ENCODE data around the gene CARD14. TPM values are rescaled to one million over a fixed set of nuclear protein-coding genes. Genes with fewer than 3 reads are reported as not detected.

The CARD14 gene
- total and polyA plus RNA-seq, 12 donors: 0.11 to 0.33 (median 0.14) TPM; not detected in 6

GRCh38 chr17:80213643-80213975, 43.8 kb downstream of the CARD14 start:
- Histone ChIP-seq H3K27ac (peak overlapping the region in 1 of 10 donors; percentile 40), H3K27me3 (no peaks in the 10 kb centered on the region), H3K4me1 (peaks cover 0 to 20% (median 0%) of the 10 kb centered on the region in 9 donors), H3K36me3 (peaks cover 0 to 97% (median 33%) of the 10 kb centered on the region in 9 donors), H3K4me3 (no peak overlapping the region), H3K9me3 (no peaks in the 10 kb centered on the region)
- TF ChIP-seq CTCF (IDR thresholded peaks at IDR 0.05): no peak
- no peak for ATAC-seq
- no peak for DNase-seq
- WGBS, 2 donors: 97 to 98% methylated on average over 17 of the region's 17 CpGs
- intact Hi-C loops (cut with DNase I): loop anchor here in 1 of 10 donors (10.0 kb wide), 1 partner anchor 51 kb away; the partner anchor contains the start of gene RNF213

- DNase-seq: no peak
- Histone ChIP-seq H3K9me3 (no peaks in the 10 kb centered on the region), H3K4me3 (no peak overlapping the region), H3K36me3 (peaks cover 0 to 91% (median 33%) of the 10 kb centered on the region in 9 donors), H3K27ac (no peak overlapping the region), H3K4me1 (peaks cover 0 to 26% (median 3%) of the 10 kb centered on the region in 9 donors), H3K27me3 (no peaks in the 10 kb centered on the region)
- no peak for ATAC-seq
- no peak for TF ChIP-seq CTCF (IDR thresholded peaks at IDR 0.05)
- intact Hi-C loops (cut with DNase I): loop anchor here in 1 of 10 donors (10.0 kb wide), 1 partner anchor 51 kb away; the partner anchor contains the start of gene RNF213
- 94% methylated on average over 48 of the region's 48 CpGs for WGBS, 2 donors
These were observed 44.4 kb downstream of the CARD14 start for GRCh38 chr17:80214012-80214877.

GRCh38 chr17:80214878-80215210, 45.0 kb downstream of the CARD14 start:
- Histone ChIP-seq H3K4me1 (peaks cover 0 to 32% (median 9%) of the 10 kb centered on the region in 9 donors), H3K4me3 (no peak overlapping the region), H3K9me3 (no peaks in the 10 kb centered on the region), H3K36me3 (peaks cover 0 to 85% (median 33%) of the 10 kb centered on the region in 9 donors), H3K27ac (no peak overlapping the region), H3K27me3 (no peaks in the 10 kb centered on the region)
- WGBS, 2 donors: 92 to 94% methylated on average over 17 of the region's 17 CpGs
- no peak for DNase-seq
- intact Hi-C loops (cut with DNase I): loop anchor here in 1 of 10 donors (5.0 to 10.0 kb wide), 2 partner anchors 50 to 68 kb away; partner anchors contain the start of genes EIF4A3 and RNF213
- no peak for ATAC-seq
- TF ChIP-seq CTCF (IDR thresholded peaks at IDR 0.05): no peak

- peaks cover 0 to 65% (median 20%) of the 10 kb centered on the region in 9 donors for H3K36me3 ChIP-seq
These were observed 46.9 kb downstream of the CARD14 start for GRCh38 chr17:80216473-80217456.

More at GRCh38 chr17:80216473-80217456, 46.9 kb downstream of the CARD14 start:
- TF ChIP-seq CTCF (IDR thresholded peaks at IDR 0.05): no peak
- no peaks in the 10 kb centered on the region for H3K9me3 ChIP-seq
- ATAC-seq (no peak), DNase-seq (no peak)
- peaks cover 6 to 42% (median 19%) of the 10 kb centered on the region in 9 donors for H3K4me1 ChIP-seq
- peaks cover 0 to 9% (median 0%) of the 10 kb centered on the region in 7 donors for H3K27me3 ChIP-seq
- no peak overlapping the region for H3K27ac ChIP-seq
- WGBS, 2 donors: 97 to 98% methylated on average over 35 to 40 of the region's 40 CpGs
- intact Hi-C loops (cut with DNase I): loop anchor here in 1 of 10 donors (5.0 to 10.0 kb wide), 2 partner anchors 48 to 69 kb away; partner anchors contain the start of genes EIF4A3 and RNF213
- H3K4me3 ChIP-seq: no peak overlapping the region

Data from heart right ventricle (tissue), 16 donors.